Endodermal cell (in vitro differentiated cells): ENCODE data around the gene MKX. TPM values are rescaled to one million over a fixed set of nuclear protein-coding genes. Genes with fewer than 3 reads are reported as not detected.

ENCODE experiments used
- DNase-seq: peaks from one replicate; pipeline ENCODE4 v3.0.0-alpha.2; 2017
- H3K27ac ChIP-seq: 2 replicates; pipeline ENCODE4 v1.5.1; 2013; ENCODE audit warnings: mild to moderate bottlenecking, low read depth, low read length, moderate library complexity
- H3K27me3 ChIP-seq: 2 replicates; pipeline ENCODE4 v1.6.1; 2013; ENCODE audit warnings: mild to moderate bottlenecking, low read length, moderate library complexity; ENCODE audit not compliant: insufficient read depth, control insufficient read depth, poor library complexity, severe bottlenecking
- H3K36me3 ChIP-seq: 2 replicates; pipeline ENCODE4 v1.7.0; 2013; ENCODE audit warnings: mild to moderate bottlenecking, low read length, moderate library complexity; ENCODE audit not compliant: control insufficient read depth, insufficient read depth
- H3K4me1 ChIP-seq: one replicate; pipeline ENCODE4 v1.7.0; 2013; ENCODE audit warnings: low read length; ENCODE audit not compliant: control insufficient read depth, insufficient read depth
- H3K4me3 ChIP-seq: 2 replicates; pipeline ENCODE4 v1.5.1; 2013; ENCODE audit warnings: mild to moderate bottlenecking, low read length, moderate library complexity
- H3K9ac ChIP-seq: 2 replicates; pipeline ENCODE4 v1.6.1; 2013; ENCODE audit warnings: mild to moderate bottlenecking, low read length, moderate library complexity; ENCODE audit not compliant: poor library complexity, severe bottlenecking; ENCODE audit errors: extremely low read depth
- H3K9me3 ChIP-seq: 2 replicates; pipeline ENCODE4 v1.6.1; 2013; ENCODE audit warnings: mild to moderate bottlenecking, low read length, moderate library complexity; ENCODE audit not compliant: control insufficient read depth
- H3K27ac Mint-ChIP-seq: 2 replicates; pipeline ENCODE4 v1.8.0; 2020; ENCODE audit warnings: mixed read lengths
- H3K27me3 Mint-ChIP-seq: 2 replicates; pipeline ENCODE4 v1.8.0; 2021; ENCODE audit warnings: mild to moderate bottlenecking, mixed read lengths; ENCODE audit not compliant: insufficient read depth
- H3K36me3 Mint-ChIP-seq: 2 replicates; pipeline ENCODE4 v1.8.0; 2020; ENCODE audit warnings: low read depth, mixed read lengths
- H3K4me1 Mint-ChIP-seq: 2 replicates; pipeline ENCODE4 v1.8.0; 2020; ENCODE audit warnings: mixed read lengths
- H3K4me3 Mint-ChIP-seq: 2 replicates; pipeline ENCODE4 v1.8.0; 2020; ENCODE audit warnings: mild to moderate bottlenecking, moderate library complexity, mixed read lengths
- H3K9me3 Mint-ChIP-seq: 2 replicates; pipeline ENCODE4 v1.8.0; 2020; ENCODE audit warnings: mild to moderate bottlenecking, mixed read lengths
- WGBS, 2 experiments: methylation state at CpG; one replicate each; pipeline versions ENCODE4 v1.1.5 to v1.1.7; 2013; ENCODE audit warnings: missing lambda C conversion rate in 2 of 2, mixed read lengths in 1 of 2; ENCODE audit not compliant: insufficient coverage in 1 of 2, insufficient read length in 1 of 2; 5-methylcytosine and 5-hydroxymethylcytosine counted together
- total RNA-seq, 2 donors: library from RNA; stranded (reverse); fragmentation: NEBNext Ultra II Directional in 1 of 2; extraction: Animal tissue kit (Norgen Biotek cat#: 25700) in 1 of 2; gene quantifications; 2 replicates in 1 of 2; 3 replicates in 1 of 2; pipeline ENCODE4 v1.2.1, GENCODE V29; 2021
- TF ChIP-seq, protein P1 (sequence below): fragments of 200-600 bp; sonication (generic); conservative IDR thresholded peaks from 2 replicates; pipeline ENCODE4 v1.5.0; 2021; ENCODE audit warnings: antibody characterized with exemption, mild to moderate bottlenecking

The MKX gene
- total RNA-seq, 2 donors from 2014 or later, result 0.29 to 0.55 TPM

DNA sequence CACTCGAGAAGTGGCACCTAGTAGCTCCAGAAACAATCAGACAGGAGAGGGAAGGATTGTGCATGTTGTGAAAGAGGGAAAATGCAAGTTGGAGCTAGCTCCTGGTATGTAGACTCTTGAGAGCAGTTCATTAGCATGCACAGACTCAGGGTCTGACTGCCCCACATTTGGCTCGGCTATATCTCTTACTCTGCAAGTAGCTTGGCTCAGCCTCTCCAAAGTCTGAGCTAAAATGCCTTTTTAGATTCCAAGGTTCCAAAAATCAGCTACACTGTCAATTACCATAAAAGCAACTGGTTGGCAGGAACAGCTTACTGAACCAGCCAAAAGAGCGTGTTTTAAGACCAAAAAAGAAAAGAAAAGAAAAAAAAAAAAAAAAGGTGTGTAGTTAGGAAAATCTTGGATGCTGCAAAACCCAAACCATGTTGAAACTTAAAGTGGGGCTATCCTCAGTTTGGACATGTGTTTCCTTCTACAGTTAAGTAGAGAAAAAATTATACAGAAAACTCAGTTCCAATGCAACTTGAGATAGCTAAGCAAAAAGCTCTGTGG, 65.5 kb downstream of the MKX start:
- Mint-ChIP-seq H3K4me1 (peaks cover 11% of the 10 kb centered on the region), H3K27ac (no peak overlapping the region), H3K4me3 (no peak overlapping the region), H3K36me3 (no peaks in the 10 kb centered on the region), H3K9me3 (no peaks in the 10 kb centered on the region), H3K27me3 (no peaks in the 10 kb centered on the region)
- TF ChIP-seq, protein P1, sequence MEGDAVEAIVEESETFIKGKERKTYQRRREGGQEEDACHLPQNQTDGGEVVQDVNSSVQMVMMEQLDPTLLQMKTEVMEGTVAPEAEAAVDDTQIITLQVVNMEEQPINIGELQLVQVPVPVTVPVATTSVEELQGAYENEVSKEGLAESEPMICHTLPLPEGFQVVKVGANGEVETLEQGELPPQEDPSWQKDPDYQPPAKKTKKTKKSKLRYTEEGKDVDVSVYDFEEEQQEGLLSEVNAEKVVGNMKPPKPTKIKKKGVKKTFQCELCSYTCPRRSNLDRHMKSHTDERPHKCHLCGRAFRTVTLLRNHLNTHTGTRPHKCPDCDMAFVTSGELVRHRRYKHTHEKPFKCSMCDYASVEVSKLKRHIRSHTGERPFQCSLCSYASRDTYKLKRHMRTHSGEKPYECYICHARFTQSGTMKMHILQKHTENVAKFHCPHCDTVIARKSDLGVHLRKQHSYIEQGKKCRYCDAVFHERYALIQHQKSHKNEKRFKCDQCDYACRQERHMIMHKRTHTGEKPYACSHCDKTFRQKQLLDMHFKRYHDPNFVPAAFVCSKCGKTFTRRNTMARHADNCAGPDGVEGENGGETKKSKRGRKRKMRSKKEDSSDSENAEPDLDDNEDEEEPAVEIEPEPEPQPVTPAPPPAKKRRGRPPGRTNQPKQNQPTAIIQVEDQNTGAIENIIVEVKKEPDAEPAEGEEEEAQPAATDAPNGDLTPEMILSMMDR, result no peak
- WGBS, 2 experiments, result 91 to 92% methylated on average over 1 to 3 of the region's 3 CpGs
- no peaks in the 10 kb centered on the region for H3K4me1 ChIP-seq
- no peak for DNase-seq
- no peaks in the 10 kb centered on the region for H3K36me3 ChIP-seq
- H3K27me3 ChIP-seq, result no peaks in the 10 kb centered on the region
- H3K9ac ChIP-seq, result no peak overlapping the region
- no peaks in the 10 kb centered on the region for H3K9me3 ChIP-seq
- no peak overlapping the region for H3K27ac ChIP-seq
- H3K4me3 ChIP-seq, result no peak overlapping the region

DNA sequence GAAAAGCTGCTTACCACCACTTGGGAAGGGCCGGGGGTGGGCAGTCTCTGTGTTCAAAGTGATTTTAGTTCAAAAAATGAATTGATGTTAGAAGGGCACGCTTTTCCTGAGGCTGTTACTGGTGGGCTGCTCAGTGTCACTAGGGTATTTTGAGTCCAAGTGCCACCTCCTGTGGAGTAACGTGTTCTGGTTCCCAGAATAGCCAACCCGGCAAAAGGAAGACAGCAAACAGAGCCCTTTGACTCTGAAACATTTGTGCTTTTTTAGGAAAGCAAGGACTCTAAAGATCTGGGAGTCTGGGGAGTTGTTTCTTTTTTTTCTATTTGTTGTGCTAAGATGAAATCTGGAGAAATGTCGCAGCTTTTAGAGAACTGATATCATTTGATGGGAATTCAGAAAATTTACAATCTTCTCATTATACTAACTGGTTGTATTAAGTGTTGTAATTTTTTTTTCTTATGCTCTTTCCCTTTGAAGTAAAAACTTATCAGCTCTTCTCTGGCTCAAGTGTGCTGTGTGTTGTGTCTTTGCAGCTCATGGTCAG, 66.2 kb downstream of the MKX start:
- Mint-ChIP-seq H3K36me3 (no peaks in the 10 kb centered on the region), H3K27me3 (no peaks in the 10 kb centered on the region), H3K9me3 (no peaks in the 10 kb centered on the region), H3K27ac (no peak overlapping the region), H3K4me1 (peaks cover 11% of the 10 kb centered on the region), H3K4me3 (no peak overlapping the region)
- TF ChIP-seq, protein P1, result no peak
- no peaks in the 10 kb centered on the region for H3K36me3 ChIP-seq
- H3K9me3 ChIP-seq, result no peaks in the 10 kb centered on the region
- H3K9ac ChIP-seq, result no peak overlapping the region
- no peak overlapping the region for H3K4me3 ChIP-seq
- DNase-seq, result no peak
- no peaks in the 10 kb centered on the region for H3K4me1 ChIP-seq
- no peaks in the 10 kb centered on the region for H3K27me3 ChIP-seq
- 88 to 89% methylated on average over 3 to 4 of the region's 5 CpGs for WGBS, 2 experiments
- no peak overlapping the region for H3K27ac ChIP-seq

DNA sequence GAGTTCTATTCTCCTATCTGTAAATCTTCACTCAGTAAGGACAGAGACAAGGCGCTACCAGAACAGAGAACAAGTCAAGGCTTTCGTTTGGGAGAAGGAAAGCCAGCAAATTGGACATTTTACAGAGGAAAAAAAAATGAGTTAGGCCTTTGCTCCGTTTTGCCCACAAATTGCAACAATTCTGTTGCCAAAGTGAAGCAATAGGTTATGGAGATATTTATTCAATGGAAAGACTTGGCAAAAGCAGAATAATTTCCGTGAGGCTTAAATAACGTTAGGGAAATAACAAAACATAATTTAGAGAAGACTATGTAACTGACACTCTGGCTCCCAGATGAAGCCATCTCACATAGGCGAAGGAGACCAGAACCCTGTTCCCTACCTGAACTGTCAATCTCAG, 67.5 kb downstream of the MKX start:
- 77 to 81% methylated on average over 6 of the region's 6 CpGs for WGBS, 2 experiments
- H3K4me3 Mint-ChIP-seq, result no peak overlapping the region
- H3K9me3 Mint-ChIP-seq, result no peaks in the 10 kb centered on the region
- TF ChIP-seq, protein P1, result no peak
- Histone ChIP-seq H3K27ac (no peak overlapping the region), H3K36me3 (no peaks in the 10 kb centered on the region), H3K9ac (no peak overlapping the region), H3K4me1 (no peaks in the 10 kb centered on the region), H3K27me3 (no peaks in the 10 kb centered on the region), H3K9me3 (no peaks in the 10 kb centered on the region), H3K4me3 (no peak overlapping the region)
- no peaks in the 10 kb centered on the region for H3K27me3 Mint-ChIP-seq
- DNase-seq, result no peak
- H3K27ac Mint-ChIP-seq, result no peak overlapping the region
- H3K36me3 Mint-ChIP-seq, result no peaks in the 10 kb centered on the region
- H3K4me1 Mint-ChIP-seq, result peaks cover 11% of the 10 kb centered on the region
